H9 (cell line): ENCODE data around the gene SMCO3. TPM values are rescaled to one million over a fixed set of nuclear protein-coding genes. Genes with fewer than 3 reads are reported as not detected.

ENCODE experiments used
- DNase-seq: peaks from one replicate; pipeline ENCODE4 v3.0.0-alpha.2; 2017
- H2AFZ ChIP-seq: one replicate; pipeline ENCODE4 v1.6.1; 2013; ENCODE audit warnings: mild to moderate bottlenecking, low read length, control low read depth, moderate library complexity
- H2AK5ac ChIP-seq: 2 replicates; pipeline ENCODE4 v1.6.1; 2013; ENCODE audit warnings: low read length, control low read depth, mixed read lengths; ENCODE audit not compliant: insufficient read length
- H2BK120ac ChIP-seq: one replicate; pipeline ENCODE4 v1.6.1; 2013; ENCODE audit warnings: low read depth, mild to moderate bottlenecking, low read length, control low read depth, inconsistent platforms; ENCODE audit not compliant: poor library complexity, severe bottlenecking
- H2BK12ac ChIP-seq: 2 replicates; pipeline ENCODE4 v1.6.1; 2013; ENCODE audit warnings: low read length, control low read depth, mixed read lengths, low read depth; ENCODE audit not compliant: insufficient read length
- H2BK15ac ChIP-seq: 2 replicates; pipeline ENCODE4 v1.6.1; 2013; ENCODE audit warnings: low read depth, low read length, control low read depth
- H2BK20ac ChIP-seq: one replicate; pipeline ENCODE4 v1.6.1; 2013; ENCODE audit warnings: low read depth, mild to moderate bottlenecking, low read length, control low read depth, inconsistent platforms; ENCODE audit not compliant: poor library complexity, severe bottlenecking
- H2BK5ac ChIP-seq: 2 replicates; pipeline ENCODE4 v1.6.1; 2013; ENCODE audit warnings: low read length, control low read depth, mixed read lengths; ENCODE audit not compliant: insufficient read length
- H3K14ac ChIP-seq: 2 replicates; pipeline ENCODE4 v1.6.1; 2013; ENCODE audit warnings: low read length, control low read depth; ENCODE audit not compliant: insufficient read depth
- H3K18ac ChIP-seq: 2 replicates; pipeline ENCODE4 v1.6.1; 2013; ENCODE audit warnings: low read depth, mild to moderate bottlenecking, mixed read lengths, low read length, control low read depth; ENCODE audit not compliant: insufficient read length
- H3K23ac ChIP-seq: 2 replicates; pipeline ENCODE4 v1.6.1; 2013; ENCODE audit warnings: low read length, control low read depth, mixed read lengths, low read depth; ENCODE audit not compliant: insufficient read length
- H3K23me2 ChIP-seq: 2 replicates; pipeline ENCODE4 v1.6.1; 2013; ENCODE audit warnings: low read depth, mild to moderate bottlenecking, mixed read lengths, low read length, control low read depth; ENCODE audit not compliant: insufficient read length, poor library complexity, severe bottlenecking
- H3K27ac ChIP-seq: 2 replicates; pipeline ENCODE4 v1.5.1; 2013; ENCODE audit warnings: low read length, control low read depth, mixed read lengths, low read depth; ENCODE audit not compliant: insufficient read length
- H3K27me3 ChIP-seq: 2 replicates; pipeline ENCODE4 v1.6.1; 2013; ENCODE audit warnings: low read length, control low read depth, inconsistent platforms; ENCODE audit not compliant: insufficient read depth
- H3K4ac ChIP-seq: 2 replicates; pipeline ENCODE4 v1.6.1; 2013; ENCODE audit warnings: low read depth, mild to moderate bottlenecking, control low read depth, inconsistent platforms, low read length, moderate library complexity
- H3K4me1 ChIP-seq: 2 replicates; pipeline ENCODE4 v1.6.1; 2013; ENCODE audit warnings: low read length, control low read depth, inconsistent platforms; ENCODE audit not compliant: insufficient read depth
- H3K4me2 ChIP-seq: 2 replicates; pipeline ENCODE4 v1.6.1; 2013; ENCODE audit warnings: low read length, control low read depth, mixed read lengths; ENCODE audit not compliant: insufficient read length, insufficient read depth
- H3K56ac ChIP-seq: 2 replicates; pipeline ENCODE4 v1.6.1; 2013; ENCODE audit warnings: low read depth, mild to moderate bottlenecking, mixed read lengths, low read length, control low read depth; ENCODE audit not compliant: insufficient read length
- H3K79me1 ChIP-seq: 2 replicates; pipeline ENCODE4 v1.6.1; 2013; ENCODE audit warnings: low read depth, mild to moderate bottlenecking, moderate library complexity, low read length, control low read depth, inconsistent platforms; ENCODE audit not compliant: insufficient read depth, poor library complexity, severe bottlenecking
- H3K79me2 ChIP-seq: 2 replicates; pipeline ENCODE4 v1.6.1; 2013; ENCODE audit warnings: low read length, control low read depth, inconsistent platforms; ENCODE audit not compliant: insufficient read depth
- H3K9ac ChIP-seq: 2 replicates; pipeline ENCODE4 v1.6.1; 2013; ENCODE audit warnings: low read length, control low read depth, mixed read lengths; ENCODE audit not compliant: insufficient read length; ENCODE audit errors: extremely low read depth
- H3K9me3 ChIP-seq: one replicate; pipeline ENCODE4 v1.6.1; 2013; ENCODE audit warnings: low read depth, low read length, inconsistent platforms; ENCODE audit not compliant: control insufficient read depth
- H3T11ph ChIP-seq: one replicate; pipeline ENCODE4 v1.6.1; 2013; ENCODE audit warnings: mild to moderate bottlenecking, low read length, control low read depth, inconsistent platforms
- H4K20me1 ChIP-seq: one replicate; pipeline ENCODE4 v1.6.1; 2013; ENCODE audit not compliant: control insufficient read depth, insufficient read length, insufficient read depth
- H4K5ac ChIP-seq: 2 replicates; pipeline ENCODE4 v1.6.1; 2013; ENCODE audit warnings: low read depth, mild to moderate bottlenecking, mixed read lengths, low read length, control low read depth; ENCODE audit not compliant: insufficient read length
- H4K8ac ChIP-seq: replicated peaks from 2 replicates; pipeline ENCODE4 v1.6.1; 2013; ENCODE audit warnings: low read length, control low read depth, mixed read lengths, low read depth; ENCODE audit not compliant: insufficient read length
- H4K91ac ChIP-seq: 2 replicates; pipeline ENCODE4 v1.6.1; 2013; ENCODE audit warnings: low read depth, mild to moderate bottlenecking, moderate library complexity, mixed read lengths, low read length, control low read depth; ENCODE audit not compliant: insufficient read length
- H3K27ac Mint-ChIP-seq, 3 experiments: 2 replicates in 2 of 3; 3 replicates in 1 of 3; pipeline ENCODE4 v1.8.0; 2020 to 2021; ENCODE audit warnings: mixed read lengths in 3 of 3, mild to moderate bottlenecking in 1 of 3, moderate library complexity in 1 of 3
- H3K27me3 Mint-ChIP-seq: 2 replicates; pipeline ENCODE4 v1.8.0; 2021; ENCODE audit warnings: low read depth, mild to moderate bottlenecking, moderate library complexity, mixed read lengths
- H3K36me3 Mint-ChIP-seq, 3 experiments: 2 replicates in 2 of 3; 3 replicates in 1 of 3; pipeline ENCODE4 v1.8.0; 2020 to 2021; ENCODE audit warnings: low read depth in 3 of 3, mixed read lengths in 3 of 3; ENCODE audit not compliant: insufficient read depth in 1 of 3
- H3K4me1 Mint-ChIP-seq, 2 experiments: 2 replicates each; pipeline ENCODE4 v1.8.0; 2020; ENCODE audit warnings: mixed read lengths in 2 of 2
- H3K4me3 Mint-ChIP-seq, 2 experiments: 2 replicates in 1 of 2; 3 replicates in 1 of 2; pipeline ENCODE4 v1.8.0; 2020 to 2021; ENCODE audit warnings: mild to moderate bottlenecking in 2 of 2, mixed read lengths in 2 of 2, moderate library complexity in 1 of 2
- H3K9me3 Mint-ChIP-seq, 2 experiments: 2 replicates in 1 of 2; 3 replicates in 1 of 2; pipeline ENCODE4 v1.8.0; 2020; ENCODE audit warnings: mild to moderate bottlenecking in 2 of 2, mixed read lengths in 2 of 2, moderate library complexity in 1 of 2
- total RNA-seq: library from RNA; stranded (reverse); gene quantifications from 2 replicates; pipeline ENCODE4 v1.2.1, GENCODE V29; 2021
- TF ChIP-seq, protein P1 (sequence below): fragments of 200-600 bp; sonication (generic); conservative IDR thresholded peaks from 3 replicates; pipeline ENCODE4 v1.8.0; 2021; ENCODE audit warnings: antibody characterized with exemption, mild to moderate bottlenecking

The SMCO3 gene
- total RNA-seq, 1 experiment from 2014 or later = not detected

GRCh38 chr12:14844401-14844800 lies 30.4 kb upstream of the SMCO3 start:
- Mint-ChIP-seq H3K4me3 (no peak overlapping the region), H3K9me3 (peaks cover 1 to 2% of the 10 kb centered on the region in 2 experiments; a peak in 3 of 5 replicates), H3K36me3 (peaks cover 0 to 4% (median 0%) of the 10 kb centered on the region in 3 experiments; a peak in 1 of 7 replicates), H3K27ac (no peak overlapping the region), H3K4me1 (peaks cover 2 to 3% of the 10 kb centered on the region in 2 experiments; a peak in 1 of 4 replicates), H3K27me3 (no peaks in the 10 kb centered on the region)
- Histone ChIP-seq H3K23me2 (no peaks in the 10 kb centered on the region), H2BK120ac (no peak overlapping the region), H3K14ac (no peak overlapping the region), H4K8ac (no peak overlapping the region), H4K20me1 (no peaks in the 10 kb centered on the region), H2BK15ac (no peak overlapping the region), H3K27me3 (no peaks in the 10 kb centered on the region; the same call in 1 of the 2 replicates), H3K27ac (no peak overlapping the region), H3K9me3 (no peaks in the 10 kb centered on the region), H2BK20ac (no peak overlapping the region), H3K4ac (no peak overlapping the region), H2BK12ac (no peak overlapping the region), H3K9ac (no peak overlapping the region), H3K4me2 (no peak overlapping the region), H2BK5ac (no peak overlapping the region), H3K79me1 (no peaks in the 10 kb centered on the region), H4K91ac (no peak overlapping the region), H3K18ac (no peak overlapping the region), H3K4me1 (no peaks in the 10 kb centered on the region), H3T11ph (no peak overlapping the region), H3K23ac (no peak overlapping the region), H2AK5ac (no peak overlapping the region), H4K5ac (no peak overlapping the region), H3K79me2 (no peaks in the 10 kb centered on the region), H3K56ac (no peak overlapping the region), H2AFZ (no peak overlapping the region)
- TF ChIP-seq, protein P1, sequence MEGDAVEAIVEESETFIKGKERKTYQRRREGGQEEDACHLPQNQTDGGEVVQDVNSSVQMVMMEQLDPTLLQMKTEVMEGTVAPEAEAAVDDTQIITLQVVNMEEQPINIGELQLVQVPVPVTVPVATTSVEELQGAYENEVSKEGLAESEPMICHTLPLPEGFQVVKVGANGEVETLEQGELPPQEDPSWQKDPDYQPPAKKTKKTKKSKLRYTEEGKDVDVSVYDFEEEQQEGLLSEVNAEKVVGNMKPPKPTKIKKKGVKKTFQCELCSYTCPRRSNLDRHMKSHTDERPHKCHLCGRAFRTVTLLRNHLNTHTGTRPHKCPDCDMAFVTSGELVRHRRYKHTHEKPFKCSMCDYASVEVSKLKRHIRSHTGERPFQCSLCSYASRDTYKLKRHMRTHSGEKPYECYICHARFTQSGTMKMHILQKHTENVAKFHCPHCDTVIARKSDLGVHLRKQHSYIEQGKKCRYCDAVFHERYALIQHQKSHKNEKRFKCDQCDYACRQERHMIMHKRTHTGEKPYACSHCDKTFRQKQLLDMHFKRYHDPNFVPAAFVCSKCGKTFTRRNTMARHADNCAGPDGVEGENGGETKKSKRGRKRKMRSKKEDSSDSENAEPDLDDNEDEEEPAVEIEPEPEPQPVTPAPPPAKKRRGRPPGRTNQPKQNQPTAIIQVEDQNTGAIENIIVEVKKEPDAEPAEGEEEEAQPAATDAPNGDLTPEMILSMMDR = no peak
- no peak for DNase-seq
